SJSA1 (cell line): ENCODE measurements around the gene CDHR2. TPM values are rescaled to one million over a fixed set of nuclear protein-coding genes. Genes with fewer than 3 reads are reported as not detected.

Experiments
- DNase-seq, 2 experiments: peaks; one replicate each; pipeline ENCODE4 v3.0.0-alpha.2; 2015 to 2020; ENCODE audit warnings: low spot score in 2 of 2, low read depth in 1 of 2
- H3K27ac ChIP-seq: fragments of 250-450 bp; sonication (Bioruptor Pico); 2 replicates; pipeline ENCODE4 v1.5.1; 2020; ENCODE audit warnings: mild to moderate bottlenecking, moderate library complexity
- H3K27me3 ChIP-seq: fragments of 250-450 bp; sonication (Bioruptor Pico); replicated peaks from 2 replicates; pipeline ENCODE4 v1.5.1; 2020; ENCODE audit warnings: mild to moderate bottlenecking, moderate library complexity
- H3K36me3 ChIP-seq: fragments of 250-450 bp; sonication (Bioruptor Pico); 2 replicates; pipeline ENCODE4 v1.5.1; 2020; ENCODE audit warnings: mild to moderate bottlenecking
- H3K4me1 ChIP-seq: fragments of 250-450 bp; sonication (Bioruptor Pico); replicated peaks from 2 replicates; pipeline ENCODE4 v1.6.1; 2021; ENCODE audit warnings: mild to moderate bottlenecking
- H3K4me3 ChIP-seq: fragments of 250-450 bp; sonication (Bioruptor Pico); 2 replicates; pipeline ENCODE4 v1.5.1; 2020; ENCODE audit warnings: mild to moderate bottlenecking
- H3K9me3 ChIP-seq: fragments of 250-450 bp; sonication (Bioruptor Pico); replicated peaks from 2 replicates; pipeline ENCODE4 v1.5.1; 2020; ENCODE audit warnings: mild to moderate bottlenecking
- total RNA-seq: library from RNA; depleted of rRNA; stranded (reverse); fragments of >200 nt; shearing (Covaris generic); gene quantifications from 2 replicates; pipeline ENCODE4 v1.2.3, GENCODE V29; 2014; rRNA removed

The CDHR2 gene
- not detected in 2 replicates for total RNA-seq

- H3K9me3 ChIP-seq, result no peaks in the 10 kb centered on the region
- peaks cover 11% of the 10 kb centered on the region; the same call in 1 of the 2 replicates for H3K27me3 ChIP-seq
- no peaks in the 10 kb centered on the region for H3K36me3 ChIP-seq
- no peak within 1 kb of the TSS for H3K27ac ChIP-seq
- no peak within 1 kb of the TSS for H3K4me3 ChIP-seq
- DNase-seq, result no peak
- peaks cover under 1% of the 10 kb centered on the region; the same call in 1 of the 2 replicates for H3K4me1 ChIP-seq
Observed at GRCh38 chr5:176548967-176549444, at the start of gene CDHR2. TSS of gene CDHR2 (plus strand) at chr5:176549342. CDS start at chr5:176565353, 16,011 bp downstream.

- 0 out of 2 replicates have a peak, but pooled peaks cover 5% of the 10 kb centered on the region for H3K4me1 ChIP-seq
- no peak overlapping the region for H3K27ac ChIP-seq
- peaks cover 97% of the 10 kb centered on the region for H3K36me3 ChIP-seq
- H3K9me3 ChIP-seq, result no peaks in the 10 kb centered on the region
- no peak for DNase-seq
- no peaks in the 10 kb centered on the region for H3K27me3 ChIP-seq
- no peak overlapping the region for H3K4me3 ChIP-seq
Observed at GRCh38 chr5:176500511-176500910, 48.6 kb upstream of the CDHR2 start.

- no peaks in the 10 kb centered on the region for H3K27me3 ChIP-seq
- H3K4me3 ChIP-seq, result no peak overlapping the region
- no peak for DNase-seq
- no peaks in the 10 kb centered on the region for H3K9me3 ChIP-seq
- peaks cover 97% of the 10 kb centered on the region for H3K36me3 ChIP-seq
- H3K27ac ChIP-seq, result no peak overlapping the region
- 0 out of 2 replicates have a peak, but pooled peaks cover 5% of the 10 kb centered on the region for H3K4me1 ChIP-seq
Observed at GRCh38 chr5:176501333-176501732, 47.8 kb upstream of the CDHR2 start.

- peaks cover 95% of the 10 kb centered on the region for H3K36me3 ChIP-seq
- no peak overlapping the region for H3K27ac ChIP-seq
- no peaks in the 10 kb centered on the region for H3K9me3 ChIP-seq
- no peaks in the 10 kb centered on the region for H3K27me3 ChIP-seq
- no peak for DNase-seq
- no peak overlapping the region for H3K4me3 ChIP-seq
- H3K4me1 ChIP-seq, result no peaks in the 10 kb centered on the region
Observed at GRCh38 chr5:176503496-176503895, 45.6 kb upstream of the CDHR2 start.

- no peak for DNase-seq
- no peaks in the 10 kb centered on the region for H3K9me3 ChIP-seq
- H3K27me3 ChIP-seq, result no peaks in the 10 kb centered on the region
- no peaks in the 10 kb centered on the region for H3K4me1 ChIP-seq
- H3K27ac ChIP-seq, result no peak overlapping the region
- H3K4me3 ChIP-seq, result no peak overlapping the region
- peaks cover 74% of the 10 kb centered on the region for H3K36me3 ChIP-seq
Observed at GRCh38 chr5:176507911-176508310, 41.2 kb upstream of the CDHR2 start.

GRCh38 chr5:176508603-176509002 lies 40.5 kb upstream of the CDHR2 start:
- Histone ChIP-seq H3K27ac (no peak overlapping the region), H3K36me3 (peaks cover 68% of the 10 kb centered on the region), H3K4me3 (no peak overlapping the region), H3K4me1 (no peaks in the 10 kb centered on the region), H3K9me3 (no peaks in the 10 kb centered on the region), H3K27me3 (no peaks in the 10 kb centered on the region)
- DNase-seq, result no peak

- H3K36me3 ChIP-seq, result peaks cover 21% of the 10 kb centered on the region
- H3K4me1 ChIP-seq, result 0 out of 2 replicates have a peak, but pooled peaks cover 2% of the 10 kb centered on the region
- no peaks in the 10 kb centered on the region for H3K9me3 ChIP-seq
- DNase-seq, result no peak
- no peak overlapping the region for H3K4me3 ChIP-seq
- H3K27ac ChIP-seq, result no peak overlapping the region
- no peaks in the 10 kb centered on the region for H3K27me3 ChIP-seq
Observed at GRCh38 chr5:176513788-176514187, 35.4 kb upstream of the CDHR2 start.

- Histone ChIP-seq H3K36me3 (peaks cover 15% of the 10 kb centered on the region), H3K27ac (no peak overlapping the region)
- DNase-seq, result no peak
Observed at GRCh38 chr5:176514244-176514950, 34.7 kb upstream of the CDHR2 start.

GRCh38 chr5:176515396-176515795 lies 33.7 kb upstream of the CDHR2 start:
- no peaks in the 10 kb centered on the region for H3K9me3 ChIP-seq
- no peak for DNase-seq
- H3K4me1 ChIP-seq, result 0 out of 2 replicates have a peak, but pooled peaks cover 2% of the 10 kb centered on the region
- peaks cover 5% of the 10 kb centered on the region for H3K36me3 ChIP-seq
- H3K27me3 ChIP-seq, result no peaks in the 10 kb centered on the region
- no peak overlapping the region for H3K4me3 ChIP-seq
- H3K27ac ChIP-seq, result no peak overlapping the region

More at GRCh38 chr5:176514244-176514950, 34.7 kb upstream of the CDHR2 start:
- H3K9me3 ChIP-seq, result no peaks in the 10 kb centered on the region
- no peak overlapping the region for H3K4me3 ChIP-seq
- H3K4me1 ChIP-seq, result 0 out of 2 replicates have a peak, but pooled peaks cover 2% of the 10 kb centered on the region
- H3K27me3 ChIP-seq, result no peaks in the 10 kb centered on the region

- H3K4me1 ChIP-seq, result 0 out of 2 replicates have a peak, but pooled peaks cover 2% of the 10 kb centered on the region
- no peak overlapping the region for H3K27ac ChIP-seq
- no peak overlapping the region for H3K4me3 ChIP-seq
- H3K9me3 ChIP-seq, result no peaks in the 10 kb centered on the region
- H3K36me3 ChIP-seq, result peaks cover 3% of the 10 kb centered on the region; the same call in 1 of the 2 replicates
- H3K27me3 ChIP-seq, result no peaks in the 10 kb centered on the region
- no peak for DNase-seq
Observed at GRCh38 chr5:176517053-176517661, 32.0 kb upstream of the CDHR2 start.

GRCh38 chr5:176519810-176520720 lies 29.1 kb upstream of the CDHR2 start:
- no peaks in the 10 kb centered on the region for H3K9me3 ChIP-seq
- H3K4me3 ChIP-seq, result no peak overlapping the region
- H3K27ac ChIP-seq, result no peak overlapping the region
- H3K36me3 ChIP-seq, result no peaks in the 10 kb centered on the region
- H3K27me3 ChIP-seq, result no peaks in the 10 kb centered on the region
- H3K4me1 ChIP-seq, result no peaks in the 10 kb centered on the region
- no peak for DNase-seq

GRCh38 chr5:176521286-176521685 lies 27.9 kb upstream of the CDHR2 start:
- Histone ChIP-seq H3K27ac (no peak overlapping the region), H3K9me3 (no peaks in the 10 kb centered on the region), H3K36me3 (no peaks in the 10 kb centered on the region), H3K27me3 (no peaks in the 10 kb centered on the region), H3K4me3 (no peak overlapping the region), H3K4me1 (no peaks in the 10 kb centered on the region)
- DNase-seq, result no peak

- DNase-seq, result no peak
- Histone ChIP-seq H3K36me3 (no peaks in the 10 kb centered on the region), H3K27ac (no peak overlapping the region), H3K9me3 (no peaks in the 10 kb centered on the region), H3K4me3 (no peak overlapping the region), H3K27me3 (no peaks in the 10 kb centered on the region), H3K4me1 (no peaks in the 10 kb centered on the region)
Observed at GRCh38 chr5:176521699-176522263, 27.4 kb upstream of the CDHR2 start.
